Mucosa of gallbladder (tissue), 1 donor: ENCODE data around the gene EFEMP2. TPM values are rescaled to one million over a fixed set of nuclear protein-coding genes. Genes with fewer than 3 reads are reported as not detected.

Experiments
- DNase-seq: peaks from one replicate; pipeline ENCODE4 v3.0.0-alpha.2; 2020; ENCODE audit warnings: low spot score
- total RNA-seq: library from RNA; stranded (reverse); gene quantifications from one replicate; pipeline ENCODE4 v1.2.1, GENCODE V29; 2021
- donor health status: DM: no; HTN: no; CAD: no.

The EFEMP2 gene
- total RNA-seq = 86.5 TPM

DNA sequence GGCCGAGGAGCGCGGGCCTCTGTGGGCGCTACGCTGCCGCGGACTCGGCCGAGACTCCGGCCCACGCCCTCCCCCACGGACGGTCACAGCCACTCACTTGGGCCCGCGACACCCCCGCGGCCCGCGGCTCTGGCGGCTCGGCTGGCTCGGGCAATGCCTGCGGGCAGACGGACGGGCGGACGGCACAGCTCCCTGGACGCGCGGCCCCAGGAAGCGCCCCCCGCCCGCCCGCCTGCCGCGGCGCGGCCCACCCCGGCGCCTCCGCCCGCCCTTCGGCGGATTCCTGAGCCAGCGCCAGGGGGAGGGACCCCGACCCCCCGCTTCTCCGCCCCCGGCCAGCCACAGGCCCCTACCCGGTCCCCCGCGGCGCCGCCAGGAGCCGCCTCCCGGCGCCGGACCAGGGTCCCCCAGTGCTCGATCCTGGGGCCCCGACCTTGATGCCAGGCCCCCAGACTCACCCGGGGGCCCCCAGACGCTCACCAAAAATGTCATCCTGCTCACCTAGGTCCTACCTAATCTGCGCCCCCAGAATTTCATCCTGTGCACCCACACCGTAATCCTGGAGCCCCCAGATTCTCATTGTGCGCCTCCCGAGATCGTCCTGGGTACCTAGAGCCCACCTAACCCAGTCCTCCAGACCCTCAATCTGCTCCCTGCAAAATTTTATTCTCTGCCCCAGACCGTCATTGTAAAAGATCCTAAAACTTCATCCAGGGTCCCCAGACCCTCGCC lies at the start of gene EFEMP2:
Gene EFEMP2, minus strand, starts transcription at position 215 of the 732 bp plus-strand sequence. CDS start 446 bp downstream, outside the sequence.
- DNase-seq = no peak

- DNase-seq = no peak
Observed at GRCh38 chr11:65921876-65922275, 49.3 kb upstream of the EFEMP2 start.

GRCh38 chr11:65921033-65921555 lies 48.5 kb upstream of the EFEMP2 start:
- DNase-seq = no peak

- DNase-seq = no peak
Observed at GRCh38 chr11:65920372-65920802, 47.8 kb upstream of the EFEMP2 start.

DNA sequence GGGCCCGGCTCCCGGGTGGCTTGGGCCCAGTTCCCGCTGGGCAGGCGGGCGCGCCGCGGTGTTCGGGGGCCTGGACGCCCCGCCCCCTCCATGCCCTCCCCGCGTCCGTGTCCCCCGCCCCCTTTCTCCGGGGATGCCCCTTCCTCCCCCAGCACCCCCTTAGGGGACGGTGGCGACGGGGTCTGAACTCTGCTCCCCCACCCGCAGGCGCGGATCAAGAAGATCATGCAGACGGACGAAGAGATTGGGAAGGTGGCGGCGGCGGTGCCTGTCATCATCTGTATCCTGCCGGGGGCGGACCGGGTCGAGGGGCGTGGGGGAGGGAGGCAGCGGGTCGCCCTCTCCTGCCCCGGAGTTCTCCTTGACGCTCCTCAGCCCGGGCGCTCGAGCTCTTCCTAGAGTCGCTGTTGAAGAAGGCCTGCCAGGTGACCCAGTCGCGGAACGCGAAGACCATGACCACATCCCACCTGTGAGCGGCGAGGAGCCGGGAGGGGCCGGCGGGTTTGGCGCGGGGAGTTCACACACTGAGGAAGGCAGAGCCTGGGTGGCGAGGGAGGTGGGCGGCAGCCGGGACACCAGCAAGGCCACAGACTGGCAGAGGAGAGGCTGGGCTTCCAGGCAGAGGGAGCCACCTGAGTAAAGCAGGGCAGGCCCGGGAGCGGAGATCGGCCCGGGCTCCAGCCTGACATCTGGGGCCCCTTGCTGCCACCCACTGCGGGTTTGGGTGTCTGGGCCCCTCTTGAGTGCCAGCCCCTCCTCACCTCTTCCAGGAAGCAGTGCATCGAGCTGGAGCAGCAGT lies 47.2 kb upstream of the EFEMP2 start:
- DNase-seq = peak; percentile 39

GRCh38 chr11:65919141-65919572 lies 46.6 kb upstream of the EFEMP2 start, which contains the start of gene DRAP1:
Gene DRAP1 (plus strand): TSS chr11:65919426. CDS start chr11:65919502, 76 bp downstream.
- peak; percentile 99 for DNase-seq

DNA sequence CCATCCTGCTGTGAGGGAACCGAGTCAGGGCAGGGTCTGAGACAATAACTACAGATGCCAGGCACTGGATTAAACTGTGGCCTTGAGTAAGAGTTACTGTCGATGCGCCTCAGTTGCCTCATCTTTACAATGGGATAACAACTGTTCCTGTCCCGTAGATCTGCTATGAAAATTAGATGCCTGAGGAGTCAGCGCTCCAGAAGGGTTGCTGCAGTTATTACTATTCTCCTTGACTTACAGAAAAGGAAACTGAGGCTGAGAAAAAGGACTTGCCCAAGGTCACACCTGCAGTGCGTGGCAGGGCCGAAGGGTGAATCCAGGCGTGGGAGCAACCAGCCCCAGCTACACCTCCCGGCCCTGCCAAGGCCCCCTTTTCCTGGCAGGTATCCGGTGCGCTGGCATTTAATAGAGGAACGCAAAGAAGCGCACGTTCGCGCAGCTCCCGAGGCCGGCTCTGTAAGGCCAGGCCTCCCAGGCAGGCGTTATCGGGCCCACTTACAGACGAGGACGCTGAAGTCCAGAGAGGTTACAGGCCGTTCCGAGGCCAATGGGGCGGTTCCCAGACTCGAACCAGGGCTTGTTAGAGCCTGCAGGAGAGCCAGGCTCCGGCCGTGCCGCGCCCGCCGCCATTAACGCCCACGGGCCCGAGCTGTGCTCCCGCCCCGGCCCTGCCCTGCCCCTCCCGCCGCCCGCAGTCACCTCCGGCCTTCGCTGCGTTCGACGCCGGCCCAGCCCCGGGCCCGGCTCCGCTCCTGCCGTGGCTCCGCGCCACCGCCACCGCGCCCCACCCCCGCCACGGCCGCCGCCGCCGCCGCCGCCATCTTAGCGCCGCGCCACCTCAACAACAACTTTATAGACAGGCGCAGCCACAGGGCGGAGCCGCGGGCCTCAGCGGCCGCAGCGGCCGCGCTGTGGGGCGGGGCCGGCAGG lies 45.9 kb upstream of the EFEMP2 start, which contains the start of gene C11orf68:
Gene C11orf68, minus strand, starts transcription at position 852 of the 930 bp plus-strand sequence. Its CDS starts 31 bp downstream, at position 821.
- DNase-seq = no peak

DNA sequence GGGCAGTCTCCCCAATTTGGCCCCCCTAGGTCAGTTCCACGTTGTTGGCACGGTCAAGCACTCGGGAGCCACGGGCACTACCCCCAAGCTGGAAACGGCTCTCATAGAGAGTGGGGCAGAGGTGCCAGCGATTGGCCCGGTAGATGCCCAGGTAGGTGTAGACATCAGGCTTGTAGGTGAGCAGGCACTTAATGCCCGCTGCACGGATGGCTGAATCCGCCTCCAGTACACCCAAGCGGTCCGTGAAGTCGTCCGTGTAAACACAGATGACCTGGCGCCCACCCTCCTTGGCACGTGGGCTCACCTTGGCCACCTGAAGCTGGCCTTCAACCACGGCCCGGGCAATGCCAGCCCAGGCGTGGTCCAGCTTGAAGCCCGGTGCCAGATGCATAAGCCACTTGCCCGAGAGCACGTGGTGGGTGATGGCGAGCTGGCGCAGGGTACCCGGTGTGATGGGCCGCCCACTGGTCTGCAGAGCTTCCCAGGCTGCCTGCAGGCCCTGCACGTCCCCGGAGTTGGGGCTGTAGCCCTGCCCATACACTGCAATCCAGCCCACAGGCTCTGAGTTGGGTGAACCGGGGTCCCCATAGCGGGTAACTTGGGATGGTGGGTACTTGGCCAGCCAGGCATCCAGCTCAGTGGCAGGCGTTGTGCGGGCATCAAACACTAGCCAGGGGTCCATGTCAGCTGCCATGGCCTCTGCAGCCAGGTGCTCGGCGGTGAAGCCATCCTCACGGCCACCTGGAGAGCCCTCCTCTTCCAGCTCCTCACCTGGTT lies 45.0 kb upstream of the EFEMP2 start:
- DNase-seq = no peak

DNA sequence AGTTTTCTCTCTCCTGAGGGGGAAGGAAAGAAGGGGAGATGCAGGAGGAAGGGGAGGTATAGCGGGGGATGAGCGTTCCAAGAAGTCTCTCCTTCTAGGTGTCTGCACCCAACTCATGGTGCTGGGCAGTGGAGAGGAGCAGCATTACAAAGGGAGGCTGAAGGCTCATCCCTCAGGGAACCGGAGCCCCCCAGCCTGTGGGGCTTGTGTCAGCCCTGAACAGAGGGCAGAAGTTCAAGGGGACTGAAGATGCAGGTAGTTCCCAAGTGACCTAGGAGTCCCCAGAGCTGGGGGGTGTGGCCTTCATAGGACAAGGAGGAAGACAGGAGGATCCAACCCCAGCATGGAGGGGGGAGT lies 44.5 kb upstream of the EFEMP2 start:
- DNase-seq = no peak

- no peak for DNase-seq
Observed at GRCh38 chr11:65916391-65916790, 43.8 kb upstream of the EFEMP2 start.

- peak; percentile 72 for DNase-seq
Observed at GRCh38 chr11:65915821-65916251, 43.2 kb upstream of the EFEMP2 start.

DNA sequence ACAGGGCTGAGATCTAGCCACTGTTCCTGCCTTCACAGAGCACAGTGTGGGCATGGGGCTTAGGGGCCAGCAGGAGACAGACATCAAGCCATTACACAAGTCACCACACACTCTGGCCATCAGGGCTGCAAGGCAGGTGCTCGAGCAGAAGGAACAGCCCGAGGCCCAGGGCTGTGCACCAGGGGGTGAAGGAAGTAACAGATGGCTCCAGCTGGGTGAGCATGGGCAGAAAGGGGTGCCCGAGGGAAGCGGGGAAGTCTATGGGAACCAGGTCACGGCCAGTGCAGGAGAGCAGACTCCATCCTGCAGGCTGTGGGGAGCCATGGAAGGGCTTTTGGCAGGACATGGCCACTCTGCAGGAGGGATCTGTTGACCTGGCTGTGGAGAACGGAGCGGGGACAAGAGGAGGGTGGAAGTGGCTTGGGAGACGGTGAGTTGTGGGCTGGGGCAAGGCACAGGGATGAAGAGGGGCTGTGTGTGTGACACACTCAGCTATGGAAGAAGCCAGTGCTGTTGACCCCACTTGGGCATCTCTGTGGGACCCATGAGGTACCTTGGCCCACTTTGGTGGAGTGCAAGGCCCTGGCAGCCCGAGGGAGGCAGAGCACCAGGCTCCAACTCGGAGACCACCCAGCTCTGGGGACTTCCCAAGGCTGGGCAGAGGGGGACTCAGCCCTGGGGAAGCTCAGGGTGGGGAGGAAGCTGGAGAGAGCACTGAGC lies 42.7 kb upstream of the EFEMP2 start:
- no peak for DNase-seq

GRCh38 chr11:65912845-65913244 lies 40.2 kb upstream of the EFEMP2 start:
- DNase-seq = no peak

GRCh38 chr11:65911682-65912568 lies 39.3 kb upstream of the EFEMP2 start:
- no peak for DNase-seq

- DNase-seq = no peak
Observed at GRCh38 chr11:65907878-65908277, 35.3 kb upstream of the EFEMP2 start.

DNA sequence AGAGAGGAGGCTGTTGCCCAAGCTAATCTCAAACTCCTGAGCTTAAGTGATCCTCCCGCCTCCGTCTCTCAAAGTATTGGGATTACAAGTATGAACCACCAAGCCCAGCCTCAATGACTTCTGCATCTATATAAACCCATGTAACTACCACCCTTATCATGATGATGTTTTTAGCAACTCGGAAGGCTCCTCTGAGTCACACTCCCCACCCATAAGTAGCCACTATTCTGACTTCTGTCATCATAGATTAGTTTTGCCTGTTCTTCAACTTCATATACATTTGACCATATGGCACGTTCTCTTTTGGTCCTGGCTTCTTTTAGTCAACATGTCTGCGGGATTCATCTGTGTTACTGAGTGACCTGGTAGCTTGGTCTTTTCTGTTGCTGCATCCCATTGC lies 34.0 kb upstream of the EFEMP2 start:
- DNase-seq = no peak

GRCh38 chr11:65903715-65904114 lies 31.1 kb upstream of the EFEMP2 start:
- DNase-seq = no peak

DNA sequence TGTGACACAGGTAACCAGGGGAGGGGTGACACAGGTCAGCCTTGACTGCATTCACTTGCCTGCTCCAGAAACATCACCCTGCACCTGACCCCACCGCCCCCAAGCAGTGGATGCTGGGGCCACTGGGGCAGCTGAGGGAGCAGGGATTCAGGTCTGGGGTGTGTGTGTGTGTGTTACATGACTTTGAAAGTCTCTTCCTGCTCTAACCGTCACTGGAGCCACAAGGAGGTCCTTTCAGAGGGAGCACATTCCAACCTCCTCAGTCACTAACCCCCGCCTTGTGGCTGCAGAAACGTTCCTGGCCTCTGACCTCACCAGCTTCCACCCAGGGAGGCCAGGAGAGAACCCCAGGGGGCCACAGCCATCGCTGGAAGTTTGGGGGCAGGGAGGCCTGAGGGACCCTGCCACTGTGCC lies 30.5 kb upstream of the EFEMP2 start:
- no peak for DNase-seq

DNA sequence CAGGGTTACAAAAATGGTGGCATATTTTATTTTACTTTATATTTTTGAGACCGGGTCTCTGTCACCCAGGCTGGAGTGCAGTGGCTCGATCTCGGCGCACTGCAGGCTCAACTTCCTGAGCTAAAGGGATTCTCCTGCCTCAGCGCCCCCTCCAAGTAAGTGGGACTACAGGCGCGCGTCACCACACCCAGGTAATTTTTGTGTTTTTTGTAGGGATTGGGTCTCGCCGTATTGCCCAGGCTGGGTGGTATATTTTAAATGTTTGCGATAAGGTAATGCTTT lies 28.2 kb upstream of the EFEMP2 start:
- no peak for DNase-seq
